Measurements from ENCODE around the gene TLR3.

The TLR3 gene

DNA sequence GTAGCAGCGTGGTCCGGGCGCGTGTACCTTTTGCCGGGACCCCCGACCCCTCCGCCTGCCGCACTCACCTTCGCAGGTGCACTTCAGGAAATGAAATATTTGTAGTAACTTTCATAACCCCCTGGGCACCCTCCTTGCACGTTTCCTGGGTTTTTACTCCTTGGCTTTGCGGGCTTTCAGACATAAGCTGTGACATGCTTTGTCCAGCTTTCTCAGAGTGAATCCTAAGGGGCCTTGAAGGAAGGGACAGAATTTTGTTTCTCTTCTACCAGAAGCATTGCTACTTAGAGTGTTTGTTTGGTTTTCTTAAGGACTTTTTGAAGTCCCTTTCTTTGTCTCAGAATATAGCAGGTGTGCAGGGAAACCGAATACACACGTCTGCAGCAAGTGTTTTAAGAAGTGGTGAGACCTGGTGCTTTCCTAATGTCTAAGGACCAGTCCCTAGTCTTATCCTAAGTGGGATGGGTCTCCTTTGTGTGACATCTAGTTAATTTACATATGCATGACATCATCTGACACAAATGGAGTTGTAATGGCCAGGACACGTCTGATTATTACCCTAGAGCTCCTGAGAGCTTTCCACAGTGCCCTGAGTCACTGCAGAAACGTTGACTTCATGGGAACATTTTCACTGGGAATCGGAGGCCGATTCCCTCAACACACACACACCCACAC, 36.8 kb downstream of the TLR3 start:
- DNase-seq = no peak

DNA sequence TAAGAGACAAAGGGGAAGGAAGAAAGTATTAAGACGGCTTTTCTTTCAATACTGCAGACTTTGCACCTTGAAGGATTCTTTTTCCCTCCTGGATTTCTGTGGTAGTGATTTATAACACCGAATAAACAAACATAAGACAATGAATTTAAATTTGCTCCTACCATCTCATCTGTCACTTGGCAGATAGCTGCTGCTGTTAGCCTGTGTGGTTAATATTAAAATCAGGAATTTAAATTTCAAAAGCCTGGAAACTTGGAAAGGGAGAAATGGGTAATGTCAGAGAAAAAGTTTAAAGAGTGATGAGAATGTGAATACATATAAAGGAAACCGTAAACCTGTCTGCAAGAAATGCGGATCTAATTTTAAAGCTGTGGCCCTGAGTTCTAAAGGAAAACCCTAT, 39.0 kb downstream of the TLR3 start:
- no peak for DNase-seq

DNA sequence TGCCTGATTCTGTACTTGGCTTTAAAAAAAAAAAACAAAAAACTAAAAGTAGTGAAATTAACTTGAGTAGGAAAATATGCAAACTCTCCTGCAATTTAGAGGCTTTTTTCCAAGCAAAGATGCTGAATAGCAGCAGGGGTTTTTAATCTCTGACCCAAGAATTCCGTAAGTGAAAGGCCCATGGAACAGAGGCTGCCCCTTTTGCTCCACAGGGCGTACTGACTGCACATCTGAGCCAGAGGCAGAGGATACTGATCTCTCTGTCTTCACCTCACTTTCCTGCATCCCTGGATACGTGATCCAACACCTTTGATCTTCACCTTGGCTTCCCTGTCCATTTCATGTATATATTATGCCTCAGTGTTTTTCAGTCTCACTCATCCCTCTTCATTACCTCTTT, 39.4 kb downstream of the TLR3 start:
- DNase-seq = no peak

DNA sequence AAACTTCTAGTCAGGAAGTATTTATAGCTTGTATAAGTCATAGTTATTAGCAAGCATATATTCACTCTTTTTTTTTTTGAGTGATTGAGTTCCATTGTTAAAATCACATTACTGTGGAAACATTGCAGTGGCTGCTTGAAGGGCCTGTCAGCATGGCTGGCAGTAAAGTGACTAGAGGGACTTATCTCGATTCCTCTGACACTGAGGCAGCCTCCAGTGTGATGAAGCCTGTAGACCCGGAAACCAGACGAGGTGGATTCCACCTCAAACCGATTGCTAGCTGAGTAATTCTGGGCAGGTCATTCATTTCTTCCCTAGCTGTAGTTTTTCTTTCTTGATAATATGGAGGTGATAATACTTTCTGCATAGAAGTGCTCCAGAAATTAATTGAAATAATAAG, 40.3 kb downstream of the TLR3 start:
- no peak for DNase-seq

DNA sequence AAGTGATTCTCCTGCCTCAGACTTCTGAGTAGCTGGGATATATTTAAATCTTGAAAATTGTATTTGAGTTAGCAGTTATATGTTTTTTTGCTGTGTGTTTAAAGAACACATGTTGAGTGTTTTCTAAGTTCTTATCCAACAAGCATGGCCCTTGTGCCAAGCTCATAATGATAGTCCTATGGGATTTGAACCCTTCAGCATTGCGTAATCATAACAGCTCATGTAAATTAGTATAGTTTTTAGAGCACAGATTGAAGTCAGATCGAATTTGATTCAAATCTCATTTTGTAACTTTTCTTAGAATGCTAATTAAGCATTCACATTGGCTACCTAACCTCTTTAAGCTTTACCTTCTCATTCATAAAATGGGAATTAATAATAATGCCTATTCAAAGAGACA, 47.7 kb downstream of the TLR3 start:
- DNase-seq = no peak

GRCh38 chr4:186118582-186118981, 49.6 kb downstream of the TLR3 start:
- DNase-seq = no peak

DNA sequence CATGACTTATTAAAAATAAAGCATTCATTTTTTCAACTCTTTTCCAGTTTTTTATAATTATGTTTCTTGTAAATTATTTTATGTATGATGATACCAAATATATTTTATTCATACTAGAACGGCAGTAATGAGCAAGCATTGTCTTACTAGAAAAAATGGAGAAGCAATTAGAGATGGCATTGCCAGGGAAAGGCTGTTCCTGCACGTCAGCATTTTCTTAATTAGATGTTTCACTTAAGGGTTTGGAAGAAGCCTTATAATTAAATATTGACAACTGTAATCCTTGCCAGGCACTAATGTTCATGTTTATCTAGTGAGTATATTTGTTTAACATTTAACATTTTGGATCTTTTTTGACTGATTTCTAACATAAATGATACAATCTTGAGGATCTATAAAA, 52.1 kb downstream of the TLR3 start:
- no peak for DNase-seq

DNA sequence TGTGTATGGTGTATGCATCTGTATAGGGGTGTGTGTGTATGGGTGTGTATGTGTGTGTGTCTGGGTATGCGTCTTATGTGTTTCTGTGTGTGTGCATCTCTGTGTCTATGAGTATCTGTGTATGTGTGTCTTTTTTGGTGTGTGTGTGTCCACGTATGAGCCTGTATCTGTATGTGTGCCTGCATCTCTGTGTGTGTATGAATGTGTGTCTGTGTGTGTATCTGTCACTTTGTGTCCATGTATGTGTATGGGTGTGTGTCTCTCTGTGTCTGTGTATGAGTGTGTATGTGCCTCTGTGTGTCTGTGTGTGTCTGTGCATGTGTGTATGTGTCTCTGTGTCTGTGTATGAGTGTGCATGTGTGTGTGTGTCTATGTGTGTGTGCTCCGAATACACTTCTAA, 59.9 kb downstream of the TLR3 start:
- DNase-seq = no peak

DNA sequence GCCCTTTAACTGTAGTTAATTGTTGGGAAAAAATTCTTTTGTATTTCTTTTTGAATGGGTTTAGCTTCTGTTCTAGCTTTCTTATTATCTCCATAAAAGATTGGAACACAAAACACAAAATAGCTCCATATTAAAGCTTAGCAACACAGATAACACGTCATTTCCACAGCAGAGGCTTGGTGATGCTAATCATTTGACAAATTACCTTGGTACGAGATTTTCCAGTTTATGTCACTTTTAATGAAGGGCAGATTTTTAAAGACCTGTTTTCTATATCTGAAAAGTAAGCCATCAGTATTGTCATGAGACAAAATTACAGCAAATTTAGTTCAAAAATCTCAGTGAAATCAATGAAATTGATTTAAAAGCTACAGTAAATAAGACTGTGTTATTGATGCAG, 63.0 kb downstream of the TLR3 start:
- no peak for DNase-seq

- DNase-seq = no peak
Observed at GRCh38 chr4:186132577-186133242, 63.8 kb downstream of the TLR3 start.

- DNase-seq = no peak
Observed at GRCh38 chr4:186134257-186134656, 65.3 kb downstream of the TLR3 start.

DNA sequence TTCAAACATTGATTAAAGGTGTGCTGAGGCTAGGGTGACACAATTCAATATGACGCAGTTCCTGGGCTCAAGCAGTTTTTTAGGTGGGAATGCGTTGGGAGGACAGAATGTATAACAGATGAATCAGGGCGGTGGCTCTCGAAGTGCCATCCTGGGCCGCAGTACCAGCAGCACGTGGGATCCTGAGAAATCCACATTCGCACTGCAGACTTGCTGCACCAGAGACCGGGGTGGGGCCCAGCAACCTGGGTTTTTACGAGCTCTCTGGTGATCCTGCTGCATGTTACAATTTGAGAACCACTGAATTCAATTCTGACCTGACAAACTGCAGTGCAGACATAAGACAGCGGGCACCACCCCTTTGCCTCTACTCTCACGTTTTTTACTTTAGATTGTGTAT, 65.9 kb downstream of the TLR3 start:
- no peak for DNase-seq

DNA sequence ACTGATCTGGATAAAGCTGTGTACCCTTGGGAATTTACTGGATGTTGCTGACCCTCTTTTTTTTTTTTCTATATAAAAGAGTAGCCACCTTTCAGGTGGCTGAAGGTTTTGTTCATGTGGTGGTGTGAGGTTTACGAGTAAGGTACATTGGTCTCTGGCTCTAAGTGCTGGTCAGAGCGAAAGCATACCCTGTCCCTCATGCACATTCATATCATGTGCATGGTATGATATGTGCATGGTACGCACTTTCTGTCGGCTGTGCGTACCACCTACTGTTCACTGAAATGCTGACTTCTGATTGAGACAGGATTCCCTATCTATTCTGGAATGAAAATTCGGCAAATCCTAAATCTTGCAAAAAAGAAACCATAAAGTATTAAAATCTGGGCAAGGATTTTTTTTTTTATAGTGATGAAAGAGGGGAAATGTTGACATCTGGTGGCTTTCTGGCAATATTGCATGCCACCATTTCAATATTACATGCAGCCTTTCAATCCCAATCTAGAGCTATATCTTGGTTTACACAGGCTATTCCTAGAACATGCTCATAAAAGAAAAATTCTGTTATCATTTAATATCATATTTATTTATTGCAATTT, 68.3 kb downstream of the TLR3 start:
- no peak for DNase-seq

Measured in NCI-H1048 (cell line).